AG10803 (cell line): ENCODE measurements around the gene ZBTB1.
"Not testable (repeated sequence)": the region's sequence is repeated elsewhere in the genome, so short reads cannot be mapped to it uniquely, and the experiment has no call there.

Source experiments
- DNase-seq: peaks from one replicate; pipeline ENCODE4 v3.0.0; 2010; ENCODE audit warnings: low read depth
- H3K4me3 ChIP-seq: 2 replicates; pipeline ENCODE4 v1.5.1; 2011; ENCODE audit warnings: mild to moderate bottlenecking, low read length, control low read depth
- CTCF ChIP-seq: conservative IDR thresholded peaks from 2 replicates; pipeline ENCODE4 v1.5.1; 2011; ENCODE audit warnings: mild to moderate bottlenecking, low read length, control low read depth, inconsistent platforms

The ZBTB1 gene

GRCh38 chr14:64513271-64513670, 8.7 kb downstream of the ZBTB1 start:
- TF ChIP-seq CTCF: no peak
- no peak for DNase-seq
- H3K4me3 ChIP-seq: no peak overlapping the region

- no peak for DNase-seq
- no peak overlapping the region for H3K4me3 ChIP-seq
- no peak for TF ChIP-seq CTCF
These were observed 10.5 kb downstream of the ZBTB1 start for GRCh38 chr14:64515053-64515452.

GRCh38 chr14:64516969-64517368, 12.4 kb downstream of the ZBTB1 start:
- no peak for TF ChIP-seq CTCF
- no peak for DNase-seq

GRCh38 chr14:64517667-64518066, 13.1 kb downstream of the ZBTB1 start:
- DNase-seq, H3K4me3 ChIP-seq: not testable (repeated sequence)

More at GRCh38 chr14:64516969-64517368, 12.4 kb downstream of the ZBTB1 start:
- H3K4me3 ChIP-seq: no peak overlapping the region

- no peak for TF ChIP-seq CTCF
- no peak for DNase-seq
- no peak overlapping the region for H3K4me3 ChIP-seq
These were observed 13.7 kb downstream of the ZBTB1 start for GRCh38 chr14:64518229-64518628.

GRCh38 chr14:64520699-64521098, 16.1 kb downstream of the ZBTB1 start:
- no peak for TF ChIP-seq CTCF
- H3K4me3 ChIP-seq: no peak overlapping the region
- no peak for DNase-seq

- DNase-seq: no peak
- H3K4me3 ChIP-seq: no peak overlapping the region
- TF ChIP-seq CTCF: no peak
These were observed 18.2 kb downstream of the ZBTB1 start for GRCh38 chr14:64522591-64523355.
